Mononuclear cell (primary cell): ENCODE measurements around the gene MSTN. TPM values are rescaled to one million over a fixed set of nuclear protein-coding genes. Genes with fewer than 3 reads are reported as not detected.

Experiments
- H3K27me3 ChIP-seq: 2 replicates; pipeline ENCODE4 v1.6.0; 2011; ENCODE audit warnings: low read length, control low read depth; ENCODE audit not compliant: insufficient read depth
- H3K4me1 ChIP-seq: 2 replicates; pipeline ENCODE4 v1.5.1; 2011; ENCODE audit warnings: mild to moderate bottlenecking, low read length, control low read depth; ENCODE audit not compliant: insufficient read depth
- H3K4me3 ChIP-seq: 2 replicates; pipeline ENCODE4 v1.5.1; 2011; ENCODE audit warnings: mild to moderate bottlenecking, low read length, moderate library complexity
- H3K9me3 ChIP-seq: 2 replicates; pipeline ENCODE4 v1.5.1; 2011; ENCODE audit warnings: low read depth, mild to moderate bottlenecking, control low read depth, low read length
- total RNA-seq: library from RNA; depleted of rRNA; stranded (reverse); fragments of >200 nt; gene quantifications from one replicate; pipeline ENCODE4 v1.2.3, GENCODE V29; 2012

The MSTN gene
- total RNA-seq, 1 donor, result not detected

GRCh38 chr2:190082118-190082517, 19.6 kb upstream of the MSTN start:
- no peak overlapping the region for H3K4me3 ChIP-seq
- peaks cover 2% of the 10 kb centered on the region for H3K27me3 ChIP-seq
- H3K4me1 ChIP-seq, result no peaks in the 10 kb centered on the region
- no peaks in the 10 kb centered on the region for H3K9me3 ChIP-seq

GRCh38 chr2:190080527-190081049, 18.1 kb upstream of the MSTN start:
- H3K4me3 ChIP-seq, result no peak overlapping the region
- no peaks in the 10 kb centered on the region for H3K4me1 ChIP-seq
- peaks cover 2% of the 10 kb centered on the region for H3K27me3 ChIP-seq

GRCh38 chr2:190079160-190079559, 16.6 kb upstream of the MSTN start:
- H3K4me1 ChIP-seq, result no peaks in the 10 kb centered on the region
- no peak overlapping the region for H3K4me3 ChIP-seq
- no peaks in the 10 kb centered on the region for H3K9me3 ChIP-seq
- peaks cover 2% of the 10 kb centered on the region for H3K27me3 ChIP-seq

More at GRCh38 chr2:190080527-190081049, 18.1 kb upstream of the MSTN start:
- H3K9me3 ChIP-seq, result no peaks in the 10 kb centered on the region

GRCh38 chr2:190075623-190076022, 13.1 kb upstream of the MSTN start:
- Histone ChIP-seq H3K4me1 (no peaks in the 10 kb centered on the region), H3K27me3 (peaks cover 2% of the 10 kb centered on the region), H3K4me3 (no peak overlapping the region)

GRCh38 chr2:190069936-190070696, 7.6 kb upstream of the MSTN start:
- Histone ChIP-seq H3K9me3 (no peaks in the 10 kb centered on the region), H3K4me3 (no peak overlapping the region), H3K4me1 (no peaks in the 10 kb centered on the region), H3K27me3 (no peaks in the 10 kb centered on the region)

More at GRCh38 chr2:190075623-190076022, 13.1 kb upstream of the MSTN start:
- H3K9me3 ChIP-seq, result no peaks in the 10 kb centered on the region

- Histone ChIP-seq H3K27me3 (no peaks in the 10 kb centered on the region), H3K4me3 (no peak overlapping the region), H3K9me3 (no peaks in the 10 kb centered on the region), H3K4me1 (no peaks in the 10 kb centered on the region)
These were observed 6.2 kb upstream of the MSTN start for GRCh38 chr2:190068764-190069163.

GRCh38 chr2:190065839-190066238, 3.3 kb upstream of the MSTN start:
- H3K9me3 ChIP-seq, result no peaks in the 10 kb centered on the region
- H3K4me3 ChIP-seq, result no peak overlapping the region
- H3K4me1 ChIP-seq, result no peaks in the 10 kb centered on the region
- H3K27me3 ChIP-seq, result no peaks in the 10 kb centered on the region

GRCh38 chr2:190063624-190064023, 1.1 kb upstream of the MSTN start:
- Histone ChIP-seq H3K4me1 (no peaks in the 10 kb centered on the region), H3K9me3 (no peaks in the 10 kb centered on the region), H3K4me3 (no peak overlapping the region), H3K27me3 (no peaks in the 10 kb centered on the region)

- no peak overlapping the region for H3K4me3 ChIP-seq
- no peaks in the 10 kb centered on the region for H3K9me3 ChIP-seq
- H3K27me3 ChIP-seq, result no peaks in the 10 kb centered on the region
- H3K4me1 ChIP-seq, result no peaks in the 10 kb centered on the region
These were observed 476 bp downstream of the MSTN start for GRCh38 chr2:190062053-190062452.

- Histone ChIP-seq H3K4me3 (no peak overlapping the region), H3K9me3 (no peaks in the 10 kb centered on the region), H3K27me3 (no peaks in the 10 kb centered on the region), H3K4me1 (no peaks in the 10 kb centered on the region)
These were observed 1.9 kb downstream of the MSTN start for GRCh38 chr2:190060626-190061025.

- H3K27me3 ChIP-seq, result no peaks in the 10 kb centered on the region
- no peaks in the 10 kb centered on the region for H3K4me1 ChIP-seq
- no peak overlapping the region for H3K4me3 ChIP-seq
- no peaks in the 10 kb centered on the region for H3K9me3 ChIP-seq
These were observed 2.5 kb downstream of the MSTN start for GRCh38 chr2:190060019-190060418.

GRCh38 chr2:190053426-190053825, 9.1 kb downstream of the MSTN start:
- H3K4me3 ChIP-seq, result no peak overlapping the region

GRCh38 chr2:190052307-190052706, 10.2 kb downstream of the MSTN start:
- H3K9me3 ChIP-seq, result no peaks in the 10 kb centered on the region
- H3K4me3 ChIP-seq, result no peak overlapping the region
- H3K4me1 ChIP-seq, result no peaks in the 10 kb centered on the region
- no peaks in the 10 kb centered on the region for H3K27me3 ChIP-seq

More at GRCh38 chr2:190053426-190053825, 9.1 kb downstream of the MSTN start:
- Histone ChIP-seq H3K9me3 (no peaks in the 10 kb centered on the region), H3K27me3 (no peaks in the 10 kb centered on the region), H3K4me1 (no peaks in the 10 kb centered on the region)

- Histone ChIP-seq H3K9me3 (no peaks in the 10 kb centered on the region), H3K4me3 (no peak overlapping the region), H3K27me3 (no peaks in the 10 kb centered on the region), H3K4me1 (no peaks in the 10 kb centered on the region)
These were observed 11.3 kb downstream of the MSTN start for GRCh38 chr2:190051223-190051622.

GRCh38 chr2:190050001-190050400, 12.5 kb downstream of the MSTN start:
- Histone ChIP-seq H3K4me1 (no peaks in the 10 kb centered on the region), H3K27me3 (no peaks in the 10 kb centered on the region), H3K4me3 (no peak overlapping the region), H3K9me3 (no peaks in the 10 kb centered on the region)

GRCh38 chr2:190044866-190045265, 17.7 kb downstream of the MSTN start:
- Histone ChIP-seq H3K4me3 (no peak overlapping the region), H3K9me3 (no peaks in the 10 kb centered on the region), H3K4me1 (no peaks in the 10 kb centered on the region), H3K27me3 (peaks cover 2% of the 10 kb centered on the region)
